GM12874 (cell line): ENCODE results near the gene CHKA.

Experiments used
- TF ChIP-seq, protein P1 (sequence below): IDR thresholded peaks from 2 replicates; pipeline ENCODE4 v1.5.1; 2011; ENCODE audit warnings: low read depth, mild to moderate bottlenecking, control low read depth, low read length, moderate library complexity; ENCODE audit not compliant: insufficient read depth

CHKA gene

DNA sequence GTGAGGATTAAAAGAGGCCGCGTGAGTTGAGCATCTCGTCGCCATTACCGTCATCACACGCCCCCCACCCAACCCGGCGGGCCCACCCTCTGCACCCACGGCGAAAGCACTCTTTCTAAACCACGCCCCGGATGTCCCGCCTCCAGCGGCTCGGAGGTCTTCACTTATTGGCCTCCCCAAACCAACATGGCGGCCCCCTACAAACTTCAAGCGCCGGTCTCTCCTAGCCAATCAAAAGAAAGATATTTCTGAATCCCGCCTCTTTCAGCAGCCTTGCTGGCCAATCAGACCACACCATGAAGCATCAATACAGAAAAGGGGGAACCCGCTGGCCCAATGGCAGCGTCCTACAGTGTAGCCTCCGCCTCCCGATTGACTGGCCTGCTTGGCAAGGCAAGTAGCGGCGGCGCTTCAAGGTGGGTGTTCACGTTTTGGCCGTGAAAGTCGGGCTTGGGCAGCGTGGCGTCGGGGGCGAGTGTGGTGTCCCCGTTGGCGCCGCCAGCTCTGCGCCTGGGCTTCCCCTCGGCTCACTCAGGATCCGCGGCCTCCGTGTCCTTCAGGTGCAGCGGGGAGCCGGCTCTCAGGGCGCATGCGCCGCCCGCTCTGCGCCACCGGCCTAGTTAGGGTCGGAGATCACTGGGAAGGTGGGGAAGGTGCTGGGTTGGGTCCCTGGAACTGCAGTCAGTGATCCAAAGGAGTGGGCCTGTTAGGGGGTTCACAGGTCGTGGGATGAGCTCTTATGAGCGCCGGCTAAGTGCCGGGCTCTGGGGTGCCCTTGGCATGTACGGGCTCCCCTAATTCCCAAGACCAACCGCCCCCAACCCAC, 90.7 kb downstream of the CHKA start, which contains the start of gene NDUFS8:
Gene NDUFS8, plus strand, starts transcription at position 364 of the 826 bp plus-strand sequence. CDS start 1,471 bp downstream, outside the sequence.
- TF ChIP-seq, protein P1, sequence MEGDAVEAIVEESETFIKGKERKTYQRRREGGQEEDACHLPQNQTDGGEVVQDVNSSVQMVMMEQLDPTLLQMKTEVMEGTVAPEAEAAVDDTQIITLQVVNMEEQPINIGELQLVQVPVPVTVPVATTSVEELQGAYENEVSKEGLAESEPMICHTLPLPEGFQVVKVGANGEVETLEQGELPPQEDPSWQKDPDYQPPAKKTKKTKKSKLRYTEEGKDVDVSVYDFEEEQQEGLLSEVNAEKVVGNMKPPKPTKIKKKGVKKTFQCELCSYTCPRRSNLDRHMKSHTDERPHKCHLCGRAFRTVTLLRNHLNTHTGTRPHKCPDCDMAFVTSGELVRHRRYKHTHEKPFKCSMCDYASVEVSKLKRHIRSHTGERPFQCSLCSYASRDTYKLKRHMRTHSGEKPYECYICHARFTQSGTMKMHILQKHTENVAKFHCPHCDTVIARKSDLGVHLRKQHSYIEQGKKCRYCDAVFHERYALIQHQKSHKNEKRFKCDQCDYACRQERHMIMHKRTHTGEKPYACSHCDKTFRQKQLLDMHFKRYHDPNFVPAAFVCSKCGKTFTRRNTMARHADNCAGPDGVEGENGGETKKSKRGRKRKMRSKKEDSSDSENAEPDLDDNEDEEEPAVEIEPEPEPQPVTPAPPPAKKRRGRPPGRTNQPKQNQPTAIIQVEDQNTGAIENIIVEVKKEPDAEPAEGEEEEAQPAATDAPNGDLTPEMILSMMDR, result no peak

DNA sequence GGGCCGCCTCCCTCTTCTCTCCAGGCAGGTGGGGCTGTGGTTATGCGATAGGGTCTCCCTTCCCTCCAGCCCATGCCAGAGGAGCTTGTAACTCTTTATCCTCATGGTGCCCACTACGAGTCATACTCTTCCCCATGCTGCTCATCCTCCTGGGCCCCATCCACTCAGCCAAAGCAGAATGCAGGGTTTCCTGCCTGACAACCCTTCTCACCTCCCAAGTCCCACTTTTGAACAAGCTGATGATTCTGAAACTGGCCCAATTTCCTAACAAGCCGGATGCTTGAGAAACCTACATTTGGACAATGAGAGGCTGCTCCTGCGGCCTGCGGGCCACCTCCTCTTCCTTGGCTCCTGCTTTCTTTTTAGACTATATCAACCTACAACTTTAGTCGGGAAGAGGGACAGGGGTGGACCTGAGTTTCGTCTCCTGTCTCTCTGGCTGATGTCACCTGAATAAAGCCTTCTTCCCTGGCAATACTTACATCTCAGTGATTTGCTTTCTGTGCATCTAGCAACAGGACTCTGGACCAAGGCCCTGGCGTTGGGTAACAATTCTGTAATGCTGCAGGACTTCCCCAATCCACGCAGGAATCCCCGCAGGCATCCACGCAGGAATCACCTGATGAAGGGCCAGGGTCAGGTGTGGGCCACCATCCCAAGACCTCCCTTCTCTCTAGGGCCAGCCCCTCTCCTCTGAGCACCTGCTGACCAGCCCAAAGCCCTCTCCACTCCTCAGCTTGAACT, 92.2 kb downstream of the CHKA start:
- TF ChIP-seq, protein P1, result no peak

DNA sequence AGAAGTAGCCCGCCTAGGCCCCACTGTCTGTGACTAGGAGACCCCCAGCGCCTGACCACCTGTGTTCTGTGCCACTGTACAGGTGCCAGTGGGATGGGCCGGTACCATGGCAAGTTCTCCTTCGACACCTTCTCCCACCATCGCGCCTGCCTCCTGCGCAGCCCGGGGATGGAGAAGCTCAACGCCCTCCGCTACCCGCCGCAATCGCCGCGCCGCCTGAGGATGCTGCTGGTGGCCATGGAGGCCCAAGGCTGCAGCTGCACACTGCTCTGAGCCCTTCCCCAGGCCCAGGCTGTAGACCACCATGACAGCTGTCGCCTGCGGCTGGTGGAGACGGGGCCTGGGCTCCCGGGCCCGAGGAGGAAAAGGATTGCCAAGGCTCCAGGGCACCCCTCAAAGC, 93.5 kb downstream of the CHKA start:
- TF ChIP-seq, protein P1, result no peak

DNA sequence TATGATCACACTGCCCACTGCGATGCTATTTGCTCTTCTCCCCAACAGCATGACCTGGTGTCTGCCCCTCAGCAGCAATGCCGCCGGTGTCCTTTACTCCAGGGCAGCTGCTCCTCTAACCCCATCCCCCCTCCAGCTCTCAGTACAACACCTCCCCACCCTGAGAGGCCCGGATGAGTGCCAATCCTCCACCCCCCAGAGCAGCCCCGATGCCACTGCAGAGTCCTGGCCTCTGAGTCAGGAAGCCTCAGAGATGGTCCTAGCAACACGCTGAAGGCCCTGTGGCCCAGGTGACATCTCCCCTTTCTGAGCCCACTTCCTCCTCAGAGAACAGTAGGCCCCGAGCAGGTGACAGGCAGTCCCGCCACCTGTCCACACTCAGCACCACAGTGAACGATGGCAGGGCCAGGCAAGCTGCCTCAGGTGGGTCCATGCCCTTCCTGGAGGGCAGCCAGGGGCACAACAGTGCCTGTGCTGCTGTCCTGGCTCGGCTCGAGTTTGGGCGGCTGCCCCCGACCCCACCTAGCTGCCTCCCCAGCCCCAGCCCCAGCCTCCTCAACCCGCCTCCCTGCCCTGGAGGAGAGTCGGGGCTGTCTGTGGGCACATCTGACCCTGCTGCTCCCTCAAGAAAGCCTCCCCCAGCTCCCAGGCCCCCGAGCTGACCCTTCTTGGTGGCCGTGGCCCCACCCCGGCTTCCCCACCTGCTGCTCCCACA, 94.6 kb downstream of the CHKA start:
- TF ChIP-seq, protein P1, result no peak

DNA sequence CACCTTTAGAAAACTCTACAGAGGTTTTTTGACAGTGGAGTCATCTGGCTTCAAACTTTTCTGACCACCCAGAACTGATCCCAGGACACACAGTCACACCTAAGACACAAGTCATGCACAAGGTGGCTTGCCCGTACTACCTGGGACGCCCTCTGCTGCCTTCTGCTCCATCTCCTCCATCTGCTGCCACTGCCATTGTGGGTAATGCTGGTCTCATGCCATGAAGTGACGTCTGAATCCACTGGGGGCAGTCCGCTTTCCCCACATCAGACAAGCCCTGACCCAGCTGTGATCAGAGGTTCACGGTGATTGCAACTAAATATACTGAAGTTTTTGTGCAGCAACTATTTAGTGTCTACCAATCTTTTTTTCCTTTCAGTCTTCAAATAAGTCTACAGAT, 96.1 kb downstream of the CHKA start:
- TF ChIP-seq, protein P1, result 0 out of 2 replicates have a peak, but pooled peaks have one; percentile 27

DNA sequence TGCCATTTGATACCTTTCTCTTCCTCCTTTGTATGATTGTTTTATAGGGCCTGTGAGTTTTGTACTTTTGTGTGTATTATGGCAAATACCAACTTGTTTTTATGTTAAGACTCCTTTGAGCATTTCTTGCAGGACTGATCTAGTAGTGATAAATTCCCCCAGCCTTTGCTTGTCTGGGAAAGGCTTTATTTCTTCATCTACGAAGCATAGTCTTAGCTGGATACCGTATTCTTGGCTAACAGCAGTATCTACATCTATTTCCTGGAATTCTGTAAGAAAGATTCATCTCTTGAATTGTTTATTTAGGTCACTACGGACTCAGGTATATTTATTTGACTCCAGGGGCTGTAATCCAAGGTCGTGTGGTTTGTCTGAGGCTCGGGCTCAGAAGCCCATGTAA, 96.7 kb downstream of the CHKA start:
- TF ChIP-seq, protein P1, result no peak

DNA sequence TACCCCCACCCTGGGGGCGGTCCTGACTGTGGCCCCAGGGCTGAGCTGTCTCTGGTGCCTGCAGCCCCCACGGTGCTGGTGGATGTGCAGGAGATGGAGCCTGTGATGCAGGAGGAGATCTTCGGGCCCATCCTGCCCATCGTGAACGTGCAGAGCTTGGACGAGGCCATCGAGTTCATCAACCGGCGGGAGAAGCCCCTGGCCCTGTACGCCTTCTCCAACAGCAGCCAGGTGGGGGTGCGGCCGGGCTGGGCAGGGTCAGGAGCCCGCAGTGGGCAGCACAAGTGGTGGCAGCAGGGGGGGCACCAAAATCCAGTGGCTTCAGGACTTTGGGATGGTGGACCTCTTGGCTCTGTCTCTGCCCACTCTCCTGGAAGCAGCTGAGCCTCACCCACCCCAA, 98.7 kb downstream of the CHKA start:
- TF ChIP-seq, protein P1, result no peak
